ENCODE data around the gene POM121L2. TPM values are rescaled to one million over a fixed set of nuclear protein-coding genes. Genes with fewer than 3 reads are reported as not detected.

The POM121L2 gene
- total RNA-seq, 1 experiment from 2014 or later: not detected

GRCh38 chr6:27359231-27359630 lies 47.2 kb upstream of the POM121L2 start:
- Histone ChIP-seq H3K4me3 (replicated peaks in 1 of 2; ENCODE audit: low read depth in 1 of 2, low read length in 2 of 2) (no peak overlapping the region), H3K27ac (ENCODE audit: low read depth, low read length) (no peak overlapping the region), H2AFZ (ENCODE audit: low read depth, low read length, poor library complexity, severe bottlenecking) (no peak overlapping the region), H3K9me2 (ENCODE audit: insufficient read depth) (no peaks in the 10 kb centered on the region), H3K36me3 (ENCODE audit: control insufficient read depth in 1 of 2, insufficient read depth in 2 of 2, low read length in 2 of 2) (peaks cover 0 to 6% of the 10 kb centered on the region in 2 experiments; a peak in 1 of 4 replicates), H3K4me2 (ENCODE audit: low read length) (no peak overlapping the region), H4K20me1 (ENCODE audit: insufficient read depth) (no peaks in the 10 kb centered on the region), H3K9me3 (ENCODE audit: control insufficient read depth in 1 of 2, insufficient read depth in 1 of 2, low read depth in 1 of 2, low read length in 2 of 2) (peaks cover 19 to 24% of the 10 kb centered on the region in 2 experiments; a peak in 3 of 4 replicates), H3K79me2 (ENCODE audit: insufficient read depth, low read length) (no peaks in the 10 kb centered on the region), H3K27me3 (ENCODE audit: insufficient read depth, low read length) (no peaks in the 10 kb centered on the region), H3K9ac (ENCODE audit: low read length) (no peak overlapping the region), H3K4me1 (ENCODE audit: control insufficient read depth in 1 of 2, insufficient read depth in 2 of 2, low read length in 2 of 2) (no peaks in the 10 kb centered on the region)
- ChIA-PET CTCF (no interaction called here), RAD21 (ENCODE audit: low non-redundant PET in 1 of 2, low total read pairs in 2 of 2, uncharacterized antibody in 2 of 2, unreplicated experiment in 2 of 2) (no interaction called here), POLR2A (no interaction called here)
- DNase-seq (ENCODE audit: low read depth, low spot score) (no peak), ATAC-seq (no peak)
- TF ChIP-seq TCF7L2 (IDR thresholded peaks at IDR 0.05; ENCODE audit: borderline replicate concordance, extremely low read depth, insufficient read depth, insufficient read length) (no peak), SP1 (IDR thresholded peaks at IDR 0.05; ENCODE audit: low read depth) (no peak), ZNF274 (IDR thresholded peaks at IDR 0.05; ENCODE audit: low read depth, low read length) (peak; percentile 40), EZH2 (IDR thresholded peaks at IDR 0.05) (no peak), CBX3 (IDR thresholded peaks at IDR 0.05; ENCODE audit: low read depth) (no peak)
- no TSS peak for BruUV-seq (replicated peaks)
- intact Hi-C loops (cut with micrococcal nuclease): loop anchor here (5.0 kb wide), 1 partner anchor 83 kb away; no protein-coding TSS in a partner anchor

- intact Hi-C loops (cut with micrococcal nuclease): loop anchor here (5.0 kb wide), 1 partner anchor 84 kb away; no protein-coding TSS in a partner anchor
- peaks cover 19 to 24% of the 10 kb centered on the region in 2 experiments; a peak in 3 of 4 replicates for H3K9me3 ChIP-seq (ENCODE audit: control insufficient read depth in 1 of 2, insufficient read depth in 1 of 2, low read depth in 1 of 2, low read length in 2 of 2)
Measured at GRCh38 chr6:27358786-27359185, 46.7 kb upstream of the POM121L2 start.

More at GRCh38 chr6:27358786-27359185, 46.7 kb upstream of the POM121L2 start:
- no peak overlapping the region for H3K4me2 ChIP-seq (ENCODE audit: low read length)
- ChIA-PET RAD21 (ENCODE audit: low non-redundant PET in 1 of 2, low total read pairs in 2 of 2, uncharacterized antibody in 2 of 2, unreplicated experiment in 2 of 2) (no interaction called here), POLR2A (no interaction called here), CTCF (no interaction called here)
- TF ChIP-seq SRF (IDR thresholded peaks at IDR 0.05; ENCODE audit: low read depth): no peak
- no peak for TF ChIP-seq CTCF (IDR thresholded peaks at IDR 0.05 in 2 of 3, conservative IDR thresholded peaks at IDR 0.05 in 1 of 3; ENCODE audit: borderline replicate concordance in 1 of 3, insufficient read depth in 1 of 3, low read depth in 2 of 3, low read length in 2 of 3)
- TF ChIP-seq ZNF274 (IDR thresholded peaks at IDR 0.05; ENCODE audit: low read depth, low read length): peak; percentile 86
- no peaks in the 10 kb centered on the region for H3K79me2 ChIP-seq (ENCODE audit: insufficient read depth, low read length)
- DNase-seq (ENCODE audit: low read depth, low spot score) (no peak), ATAC-seq (no peak)
- no peak overlapping the region for H2AFZ ChIP-seq (ENCODE audit: low read depth, low read length, poor library complexity, severe bottlenecking)
- H3K9me2 ChIP-seq (ENCODE audit: insufficient read depth): no peaks in the 10 kb centered on the region
- peaks cover 0 to 6% of the 10 kb centered on the region in 2 experiments; a peak in 1 of 4 replicates for H3K36me3 ChIP-seq (ENCODE audit: control insufficient read depth in 1 of 2, insufficient read depth in 2 of 2, low read length in 2 of 2)
- BruUV-seq (replicated peaks): no TSS peak
- H3K9ac ChIP-seq (ENCODE audit: low read length): no peak overlapping the region
- no peaks in the 10 kb centered on the region for H3K27me3 ChIP-seq (ENCODE audit: insufficient read depth, low read length)
- no peak overlapping the region for H3K4me3 ChIP-seq (replicated peaks in 1 of 2; ENCODE audit: low read depth in 1 of 2, low read length in 2 of 2)
- no peaks in the 10 kb centered on the region for H3K4me1 ChIP-seq (ENCODE audit: control insufficient read depth in 1 of 2, insufficient read depth in 2 of 2, low read length in 2 of 2)
- H3K27ac ChIP-seq (ENCODE audit: low read depth, low read length): no peak overlapping the region
- H4K20me1 ChIP-seq (ENCODE audit: insufficient read depth): no peaks in the 10 kb centered on the region
